SU-DHL-6 (cell line): ENCODE data around the gene PBRM1.

Experiments used
- H2AFZ ChIP-seq: fragments of 200-600 bp; sonication (generic); 2 replicates; pipeline ENCODE4 v1.6.1; 2014; ENCODE audit warnings: low read depth, mild to moderate bottlenecking, moderate library complexity, mixed read lengths, antibody characterized with exemption, low read length; ENCODE audit not compliant: severe bottlenecking
- H3F3A ChIP-seq: fragments of 200-600 bp; shearing (Covaris generic); 2 replicates; pipeline ENCODE4 v1.6.0; 2016; ENCODE audit warnings: antibody characterized with exemption, mild to moderate bottlenecking; ENCODE audit not compliant: insufficient read depth
- H3K27ac ChIP-seq: fragments of 200-600 bp; sonication (generic); 2 replicates; pipeline ENCODE4 v1.5.1; 2016; ENCODE audit warnings: low read depth, mild to moderate bottlenecking, low read length, moderate library complexity, mixed read lengths
- H3K27me3 ChIP-seq: fragments of 200-600 bp; sonication (generic), shearing (Covaris generic); 2 replicates; pipeline ENCODE4 v1.6.0; 2014; ENCODE audit warnings: mild to moderate bottlenecking, low read length
- H3K36me3 ChIP-seq: fragments of 200-600 bp; sonication (generic); 2 replicates; pipeline ENCODE4 v1.6.1; 2014; ENCODE audit warnings: mild to moderate bottlenecking, low read length, mixed read lengths
- H3K4me2 ChIP-seq: fragments of 300-600, 200-600 bp; shearing (Covaris generic), sonication (generic); 2 replicates; pipeline ENCODE4 v1.6.0; 2014; ENCODE audit warnings: low read length, low read depth, mild to moderate bottlenecking; ENCODE audit not compliant: poor library complexity, severe bottlenecking
- H3K4me3 ChIP-seq: fragments of 200-600 bp; sonication (generic); 2 replicates; pipeline ENCODE4 v1.5.1; 2014; ENCODE audit warnings: antibody characterized with exemption, low read length, mild to moderate bottlenecking, mixed read lengths; ENCODE audit not compliant: insufficient read depth, poor library complexity, severe bottlenecking
- H3K79me2 ChIP-seq: fragments of 200-600 bp; sonication (generic); 2 replicates; pipeline ENCODE4 v1.6.1; 2014; ENCODE audit warnings: mild to moderate bottlenecking, low read length, moderate library complexity; ENCODE audit not compliant: insufficient read depth
- H3K9ac ChIP-seq: fragments of 200-600 bp; sonication (generic); 2 replicates; pipeline ENCODE4 v1.7.0; 2014; ENCODE audit warnings: mild to moderate bottlenecking, low read length
- H3K9me2 ChIP-seq: fragments of 200-600 bp; sonication (generic); replicated peaks from 2 replicates; pipeline ENCODE4 v1.6.1; 2014; ENCODE audit warnings: low read length; ENCODE audit not compliant: insufficient read depth
- H3K9me3 ChIP-seq: fragments of 200-600 bp; sonication (generic); 2 replicates; pipeline ENCODE4 v1.6.1; 2014; ENCODE audit warnings: low read length, mixed read lengths; ENCODE audit not compliant: insufficient read depth
- H4K20me1 ChIP-seq: fragments of 200-600 bp; sonication (generic); 2 replicates; pipeline ENCODE4 v1.6.1; 2014; ENCODE audit warnings: low read depth, mild to moderate bottlenecking, antibody characterized with exemption, low read length, moderate library complexity, mixed read lengths
- EZH2phosphoT487 ChIP-seq: fragments of 200-600 bp; sonication (generic), shearing (Covaris generic); conservative IDR thresholded peaks from 2 replicates; pipeline ENCODE4 v1.6.1; 2018; ENCODE audit warnings: mild to moderate bottlenecking, antibody characterized with exemption, low read length, moderate library complexity, mixed read lengths
- TF ChIP-seq, protein P1 (sequence below): fragments of 200-600 bp; sonication (generic); IDR thresholded peaks from one replicate; pipeline ENCODE4 v1.5.1; 2017; ENCODE audit warnings: antibody characterized with exemption, mild to moderate bottlenecking, low read length, moderate library complexity; ENCODE audit not compliant: insufficient read depth, poor library complexity, severe bottlenecking

Gene PBRM1

DNA sequence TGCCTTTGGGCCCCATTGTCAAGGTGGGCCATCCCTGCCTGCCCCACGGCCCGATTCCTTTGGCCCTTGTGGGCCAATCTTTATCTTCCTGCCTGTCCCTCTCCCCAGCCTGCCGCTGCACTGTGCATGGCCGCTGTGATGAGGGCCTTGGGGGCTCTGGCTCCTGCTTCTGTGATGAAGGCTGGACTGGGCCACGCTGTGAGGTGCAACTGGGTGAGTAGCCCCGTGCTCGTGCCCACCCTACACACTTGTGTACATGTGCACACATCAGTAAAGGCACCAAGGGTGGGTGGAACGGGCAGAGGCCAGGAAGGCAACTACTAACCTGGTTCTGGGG is 164.3 kb downstream of the PBRM1 start:
- H3K9me3 ChIP-seq, result no peaks in the 10 kb centered on the region
- no peaks in the 10 kb centered on the region for H3K79me2 ChIP-seq
- H2AFZ ChIP-seq, result no peak overlapping the region
- H3F3A ChIP-seq, result no peaks in the 10 kb centered on the region
- no peak overlapping the region for H3K27ac ChIP-seq
- H3K36me3 ChIP-seq, result no peaks in the 10 kb centered on the region; the same call in 1 of the 2 replicates
- H3K27me3 ChIP-seq, result no peaks in the 10 kb centered on the region
- no peak for TF ChIP-seq EZH2phosphoT487
- TF ChIP-seq, protein P1, sequence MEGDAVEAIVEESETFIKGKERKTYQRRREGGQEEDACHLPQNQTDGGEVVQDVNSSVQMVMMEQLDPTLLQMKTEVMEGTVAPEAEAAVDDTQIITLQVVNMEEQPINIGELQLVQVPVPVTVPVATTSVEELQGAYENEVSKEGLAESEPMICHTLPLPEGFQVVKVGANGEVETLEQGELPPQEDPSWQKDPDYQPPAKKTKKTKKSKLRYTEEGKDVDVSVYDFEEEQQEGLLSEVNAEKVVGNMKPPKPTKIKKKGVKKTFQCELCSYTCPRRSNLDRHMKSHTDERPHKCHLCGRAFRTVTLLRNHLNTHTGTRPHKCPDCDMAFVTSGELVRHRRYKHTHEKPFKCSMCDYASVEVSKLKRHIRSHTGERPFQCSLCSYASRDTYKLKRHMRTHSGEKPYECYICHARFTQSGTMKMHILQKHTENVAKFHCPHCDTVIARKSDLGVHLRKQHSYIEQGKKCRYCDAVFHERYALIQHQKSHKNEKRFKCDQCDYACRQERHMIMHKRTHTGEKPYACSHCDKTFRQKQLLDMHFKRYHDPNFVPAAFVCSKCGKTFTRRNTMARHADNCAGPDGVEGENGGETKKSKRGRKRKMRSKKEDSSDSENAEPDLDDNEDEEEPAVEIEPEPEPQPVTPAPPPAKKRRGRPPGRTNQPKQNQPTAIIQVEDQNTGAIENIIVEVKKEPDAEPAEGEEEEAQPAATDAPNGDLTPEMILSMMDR, result no peak
- no peaks in the 10 kb centered on the region for H4K20me1 ChIP-seq
- H3K9me2 ChIP-seq, result no peaks in the 10 kb centered on the region
- no peak overlapping the region for H3K4me2 ChIP-seq
- no peak overlapping the region for H3K4me3 ChIP-seq
- no peak overlapping the region for H3K9ac ChIP-seq

DNA sequence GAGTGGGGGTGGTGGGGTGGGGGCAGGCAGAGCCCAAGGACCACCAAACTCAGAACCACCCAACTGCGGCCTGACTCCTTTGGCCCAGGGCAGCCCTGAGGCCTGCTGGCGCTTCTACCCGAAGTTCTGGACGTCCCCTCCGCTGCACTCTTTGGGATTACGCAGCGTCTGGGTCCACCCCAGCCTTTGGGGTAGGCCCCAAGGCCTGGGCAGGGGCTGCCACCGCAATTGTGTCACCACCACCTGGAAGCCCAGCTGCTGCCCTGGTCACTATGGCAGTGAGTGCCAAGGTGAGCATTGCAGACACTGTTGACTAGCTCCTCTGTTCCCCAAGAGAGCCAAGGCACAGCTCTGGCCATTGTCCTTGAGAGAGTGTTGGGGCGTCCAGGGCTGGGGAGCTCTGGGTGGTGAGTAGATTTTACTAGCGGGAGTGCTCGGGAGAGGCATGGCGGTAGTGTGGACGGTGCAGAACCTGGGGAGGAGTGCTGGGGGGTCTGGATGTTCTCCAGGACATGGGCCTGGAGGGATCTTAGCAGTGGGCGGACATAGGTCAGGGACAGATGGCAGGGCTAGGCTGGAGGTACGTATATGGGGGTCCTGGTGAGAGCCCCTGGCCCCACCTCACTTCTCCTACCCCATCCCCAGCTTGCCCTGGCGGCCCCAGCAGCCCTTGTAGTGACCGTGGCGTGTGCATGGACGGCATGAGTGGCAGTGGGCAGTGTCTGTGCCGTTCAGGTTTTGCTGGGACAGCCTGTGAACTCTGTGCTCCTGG is 164.8 kb downstream of the PBRM1 start:
- H4K20me1 ChIP-seq, result no peaks in the 10 kb centered on the region
- H3K4me2 ChIP-seq, result no peak overlapping the region
- no peaks in the 10 kb centered on the region; the same call in 1 of the 2 replicates for H3K36me3 ChIP-seq
- no peak overlapping the region for H2AFZ ChIP-seq
- no peaks in the 10 kb centered on the region for H3K27me3 ChIP-seq
- no peaks in the 10 kb centered on the region for H3F3A ChIP-seq
- no peaks in the 10 kb centered on the region for H3K9me2 ChIP-seq
- H3K9ac ChIP-seq, result no peak overlapping the region
- H3K27ac ChIP-seq, result no peak overlapping the region
- no peak overlapping the region for H3K4me3 ChIP-seq
- no peaks in the 10 kb centered on the region for H3K79me2 ChIP-seq
- H3K9me3 ChIP-seq, result no peaks in the 10 kb centered on the region
- TF ChIP-seq, protein P1, result no peak
- no peak for TF ChIP-seq EZH2phosphoT487

DNA sequence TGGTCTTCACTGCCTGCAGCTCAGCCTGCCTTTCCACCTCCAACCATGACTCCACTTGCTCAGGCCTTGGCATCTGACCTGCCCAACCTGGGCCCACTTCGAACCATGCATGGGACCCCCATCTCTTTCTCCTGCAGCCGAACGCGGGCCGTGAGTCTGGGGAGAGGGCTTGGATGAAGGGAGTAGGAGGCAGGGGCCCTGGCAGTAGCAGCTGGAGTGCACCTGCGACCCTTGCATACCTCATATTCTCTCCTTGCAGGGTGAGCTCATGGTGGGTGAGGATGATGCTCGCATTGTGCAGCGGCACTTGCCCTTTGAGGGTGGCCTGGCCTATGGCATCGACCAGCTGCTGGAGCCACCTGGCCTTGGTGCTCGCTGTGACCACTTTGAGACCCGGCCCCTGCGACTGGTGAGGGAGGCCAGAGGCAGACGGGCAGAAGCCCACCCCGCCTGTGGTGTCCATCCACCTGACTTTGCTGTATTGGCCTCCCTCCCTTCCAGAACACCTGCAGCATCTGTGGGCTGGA is 165.5 kb downstream of the PBRM1 start:
- Histone ChIP-seq H4K20me1 (no peaks in the 10 kb centered on the region), H3K4me3 (no peak overlapping the region), H3K27ac (no peak overlapping the region), H3K79me2 (no peaks in the 10 kb centered on the region), H3K36me3 (no peaks in the 10 kb centered on the region; the same call in 1 of the 2 replicates), H3K9me3 (no peaks in the 10 kb centered on the region), H3K27me3 (no peaks in the 10 kb centered on the region), H3K4me2 (no peak overlapping the region), H3K9me2 (no peaks in the 10 kb centered on the region), H3F3A (no peaks in the 10 kb centered on the region), H2AFZ (no peak overlapping the region), H3K9ac (no peak overlapping the region)
- TF ChIP-seq EZH2phosphoT487, result no peak
- TF ChIP-seq, protein P1, result no peak
